ENCODE data around the gene IGSF8.
A peak's percentile ranks its signal among the peaks of the same experiment; 100 is the strongest.

Gene IGSF8, protein sequence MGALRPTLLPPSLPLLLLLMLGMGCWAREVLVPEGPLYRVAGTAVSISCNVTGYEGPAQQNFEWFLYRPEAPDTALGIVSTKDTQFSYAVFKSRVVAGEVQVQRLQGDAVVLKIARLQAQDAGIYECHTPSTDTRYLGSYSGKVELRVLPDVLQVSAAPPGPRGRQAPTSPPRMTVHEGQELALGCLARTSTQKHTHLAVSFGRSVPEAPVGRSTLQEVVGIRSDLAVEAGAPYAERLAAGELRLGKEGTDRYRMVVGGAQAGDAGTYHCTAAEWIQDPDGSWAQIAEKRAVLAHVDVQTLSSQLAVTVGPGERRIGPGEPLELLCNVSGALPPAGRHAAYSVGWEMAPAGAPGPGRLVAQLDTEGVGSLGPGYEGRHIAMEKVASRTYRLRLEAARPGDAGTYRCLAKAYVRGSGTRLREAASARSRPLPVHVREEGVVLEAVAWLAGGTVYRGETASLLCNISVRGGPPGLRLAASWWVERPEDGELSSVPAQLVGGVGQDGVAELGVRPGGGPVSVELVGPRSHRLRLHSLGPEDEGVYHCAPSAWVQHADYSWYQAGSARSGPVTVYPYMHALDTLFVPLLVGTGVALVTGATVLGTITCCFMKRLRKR

DNA sequence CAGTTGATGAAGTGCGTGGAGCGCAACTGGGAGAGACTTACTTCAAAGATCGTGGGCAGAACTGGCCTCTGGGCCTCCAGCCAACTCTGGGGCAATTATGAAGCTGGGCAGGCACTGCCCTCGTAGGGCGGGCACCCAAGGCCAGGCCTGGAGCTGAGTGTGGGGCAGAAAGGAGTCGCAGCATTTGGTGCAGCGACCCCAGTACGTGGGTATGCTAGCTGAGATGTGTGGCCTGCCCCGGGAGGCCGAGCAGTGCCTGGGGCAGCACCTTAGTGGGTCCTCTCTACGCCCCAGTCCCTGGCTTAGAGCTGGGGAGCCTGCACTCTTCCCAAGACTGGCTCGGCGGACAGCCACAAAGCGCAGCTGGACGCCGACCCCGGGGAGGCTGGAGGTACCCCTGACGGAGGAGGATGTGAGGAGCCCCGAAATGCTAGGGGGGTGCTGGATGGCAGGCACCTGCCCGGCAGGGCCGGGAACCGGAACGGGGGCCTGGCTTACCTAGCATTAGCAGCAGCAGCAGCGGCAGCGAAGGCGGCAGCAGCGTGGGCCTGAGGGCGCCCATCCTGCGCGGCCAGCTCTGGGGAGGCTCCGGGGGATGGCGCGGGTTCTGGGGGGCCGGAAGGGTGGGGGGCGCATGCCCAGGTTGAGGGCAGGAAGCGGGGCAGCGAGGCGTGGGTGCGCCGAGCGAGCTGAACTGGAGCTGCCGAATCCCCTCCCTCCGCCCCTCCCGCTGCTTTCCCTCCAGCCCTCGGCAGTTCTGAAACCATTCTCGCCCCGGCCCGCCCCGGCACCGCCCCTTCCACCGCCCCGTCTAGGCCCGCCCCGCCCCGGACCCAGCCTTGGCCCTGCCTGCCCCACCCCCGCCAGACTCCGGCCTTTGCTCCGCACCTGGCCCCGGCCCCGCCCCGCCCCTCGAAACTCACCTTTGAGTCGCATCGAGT, at the start of gene IGSF8:
IGSF8 (minus strand) TSS at position 709 of the 941 bp plus-strand sequence; CDS start at position 562, 147 bp downstream.
- peak; percentile 86 to 98 for DNase-seq

DNA sequence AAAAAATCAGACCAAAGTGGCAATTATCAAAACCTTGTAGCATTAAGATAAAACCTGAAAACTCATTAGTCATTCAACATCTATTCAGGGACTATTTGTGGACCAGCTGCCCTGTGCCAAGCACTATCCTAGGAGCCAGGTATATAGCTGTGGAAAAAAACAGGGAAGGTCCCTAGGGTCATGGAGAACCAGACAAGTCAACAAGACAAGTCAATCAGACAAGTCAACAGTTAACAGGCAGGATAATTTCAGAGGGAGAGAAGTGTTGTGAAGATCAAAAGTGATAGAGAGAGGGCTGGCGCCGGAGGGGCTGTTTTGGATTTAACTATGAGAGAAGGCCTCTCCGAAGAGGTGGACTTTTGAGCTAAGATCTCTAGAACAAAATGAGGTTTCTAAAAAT, 49.7 kb upstream of the IGSF8 start:
- no peak for DNase-seq

DNA sequence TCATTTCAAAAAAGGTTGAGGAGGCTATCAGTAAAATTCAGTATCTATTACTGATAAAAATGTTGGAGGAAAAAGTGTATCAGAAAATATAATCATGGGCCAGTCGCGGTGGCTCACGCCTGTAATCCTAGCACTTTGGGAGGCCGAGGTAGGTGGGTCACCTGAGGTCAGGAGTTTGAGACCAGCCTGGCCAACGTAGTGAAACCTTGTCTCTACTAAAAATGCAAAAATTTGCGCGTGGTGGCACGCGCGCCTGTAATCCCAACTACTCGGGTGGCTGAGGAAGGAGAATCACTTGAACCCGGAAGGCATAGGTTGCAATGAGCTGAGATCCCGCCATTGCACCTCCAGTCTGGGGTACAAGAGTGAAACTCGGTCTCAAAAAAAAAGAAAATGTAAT, 47.7 kb upstream of the IGSF8 start:
- DNase-seq = no peak

DNA sequence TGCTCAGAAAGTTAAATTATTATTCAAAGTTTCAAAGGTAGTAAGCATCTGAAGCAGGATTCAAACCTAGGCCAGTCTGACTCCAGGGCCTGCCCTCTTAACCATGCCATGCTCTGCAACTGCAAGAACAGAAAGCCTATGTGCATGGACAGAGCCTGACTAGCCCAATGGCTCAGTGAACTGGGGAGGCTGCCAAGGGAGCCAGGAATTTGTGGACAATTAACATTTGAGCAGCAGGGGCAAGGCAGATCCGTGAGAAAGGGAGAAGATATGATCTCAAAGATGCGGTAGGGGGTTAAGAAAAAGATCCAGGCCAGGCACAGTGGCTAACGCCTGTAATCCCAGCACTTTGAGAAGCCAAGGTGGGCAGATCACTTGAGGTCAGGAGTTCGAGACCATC, 46.5 kb upstream of the IGSF8 start:
- no peak for DNase-seq

DNA sequence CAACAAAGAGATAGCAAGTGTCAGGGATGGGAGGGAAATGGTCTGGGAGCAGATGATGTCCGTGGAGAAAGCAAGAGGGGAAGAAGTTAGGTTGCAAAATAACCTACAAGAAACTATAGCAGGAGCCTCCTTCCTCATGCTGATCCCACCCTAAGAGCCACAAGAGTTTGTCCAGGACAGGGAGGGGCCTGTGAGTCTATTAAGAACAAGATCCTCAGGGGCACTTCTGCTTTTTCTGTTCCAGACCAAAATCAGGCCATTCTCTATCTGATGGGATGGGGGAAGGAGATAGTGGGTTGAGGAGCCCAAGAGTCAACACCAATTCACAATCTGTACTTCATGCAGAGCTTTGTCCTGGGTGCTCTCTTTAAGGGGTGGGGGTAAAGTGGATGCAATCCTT, 45.3 kb upstream of the IGSF8 start:
- DNase-seq = no peak

DNA sequence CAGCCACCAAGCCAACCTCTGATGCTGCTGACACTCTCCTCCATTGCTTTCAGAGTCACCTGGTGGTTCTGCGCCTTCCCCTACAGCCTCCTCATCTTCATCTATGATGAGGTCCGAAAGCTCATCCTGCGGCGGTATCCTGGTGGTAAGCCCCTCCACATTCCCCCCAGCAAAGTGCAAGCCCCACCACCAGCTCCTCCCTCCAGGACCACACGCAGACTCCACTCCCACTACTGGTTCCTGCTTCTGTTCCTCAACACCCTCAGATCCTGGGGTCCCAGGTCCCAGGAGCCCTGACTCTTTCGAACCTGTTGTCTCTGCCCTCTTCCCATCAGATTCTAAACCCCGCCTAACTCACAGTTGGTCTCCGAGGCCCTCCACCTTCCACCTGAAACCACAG, 41.4 kb upstream of the IGSF8 start:
- no peak for DNase-seq

DNA sequence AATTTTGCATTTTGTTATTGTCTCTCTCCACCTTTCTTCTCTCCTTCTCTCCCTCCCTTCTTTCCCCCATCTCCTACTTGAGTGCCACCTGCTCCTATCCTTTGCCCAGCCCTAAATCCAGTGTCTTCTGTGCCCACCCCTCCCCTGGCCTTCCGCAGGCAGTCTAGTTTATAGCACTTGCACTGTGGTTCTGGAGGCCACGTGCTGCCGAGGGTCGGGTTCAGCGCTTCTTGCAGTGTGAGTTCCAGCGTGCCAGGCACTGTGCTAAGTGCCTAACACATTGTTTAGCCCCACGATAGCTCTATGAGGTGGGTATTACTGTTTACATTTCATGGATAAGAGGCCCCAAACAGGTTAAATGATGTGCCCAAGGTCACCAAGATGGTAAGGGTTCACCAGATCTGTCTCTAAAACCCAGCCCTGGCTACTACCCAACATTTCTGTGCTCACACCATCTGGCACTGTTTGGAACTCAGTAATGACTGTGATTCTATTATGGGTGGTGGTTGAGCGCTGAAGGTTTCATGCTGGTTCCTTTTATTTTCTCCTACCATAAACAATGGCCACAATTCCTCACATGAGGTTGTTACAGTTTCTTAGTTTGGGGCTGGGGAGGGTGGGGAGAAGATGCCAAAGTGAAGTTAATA, 38.9 kb upstream of the IGSF8 start:
- DNase-seq = no peak

DNA sequence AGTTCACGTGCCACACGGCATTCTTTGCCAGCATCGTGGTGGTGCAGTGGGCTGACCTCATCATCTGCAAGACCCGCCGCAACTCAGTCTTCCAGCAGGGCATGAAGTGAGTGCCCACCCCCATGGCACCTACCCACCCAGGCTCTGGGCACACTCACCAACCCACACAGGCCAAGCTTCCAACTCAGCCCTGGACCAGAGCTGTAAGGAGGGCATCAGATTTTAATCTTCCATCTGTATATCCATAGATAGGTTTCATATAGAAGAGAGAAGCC, 38.4 kb upstream of the IGSF8 start:
- DNase-seq = no peak

DNA sequence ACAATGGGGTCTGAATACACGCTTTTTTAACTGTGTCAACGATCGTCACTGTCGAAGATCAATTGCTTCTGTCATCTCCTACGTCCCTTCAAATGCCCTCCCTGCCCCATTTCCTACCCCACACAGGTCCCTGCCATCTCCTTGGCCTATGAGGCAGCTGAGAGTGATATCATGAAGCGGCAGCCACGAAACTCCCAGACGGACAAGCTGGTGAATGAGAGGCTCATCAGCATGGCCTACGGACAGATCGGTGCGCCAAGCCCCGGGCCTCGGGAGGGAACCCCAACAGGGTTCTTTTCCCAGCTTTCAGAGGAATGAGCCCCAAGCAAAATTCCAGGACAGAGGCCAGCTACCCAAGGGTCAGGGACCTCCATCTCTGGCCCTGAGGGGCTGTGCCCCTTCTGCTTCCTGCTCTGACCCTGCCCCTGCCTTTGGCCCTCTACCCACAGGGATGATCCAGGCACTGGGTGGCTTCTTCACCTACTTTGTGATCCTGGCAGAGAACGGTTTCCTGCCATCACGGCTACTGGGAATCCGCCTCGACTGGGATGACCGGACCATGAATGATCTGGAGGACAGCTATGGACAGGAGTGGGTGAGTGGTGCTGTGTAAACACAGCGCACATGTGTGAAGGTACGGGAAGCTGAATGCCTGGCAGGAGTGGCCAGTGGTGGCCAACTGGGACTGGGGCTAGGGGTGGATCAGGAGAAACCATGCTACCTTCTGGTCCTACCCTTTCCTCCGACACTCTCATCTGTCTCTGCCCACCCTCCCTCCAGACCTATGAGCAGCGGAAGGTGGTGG, 37.9 kb upstream of the IGSF8 start:
- no peak for DNase-seq

DNA sequence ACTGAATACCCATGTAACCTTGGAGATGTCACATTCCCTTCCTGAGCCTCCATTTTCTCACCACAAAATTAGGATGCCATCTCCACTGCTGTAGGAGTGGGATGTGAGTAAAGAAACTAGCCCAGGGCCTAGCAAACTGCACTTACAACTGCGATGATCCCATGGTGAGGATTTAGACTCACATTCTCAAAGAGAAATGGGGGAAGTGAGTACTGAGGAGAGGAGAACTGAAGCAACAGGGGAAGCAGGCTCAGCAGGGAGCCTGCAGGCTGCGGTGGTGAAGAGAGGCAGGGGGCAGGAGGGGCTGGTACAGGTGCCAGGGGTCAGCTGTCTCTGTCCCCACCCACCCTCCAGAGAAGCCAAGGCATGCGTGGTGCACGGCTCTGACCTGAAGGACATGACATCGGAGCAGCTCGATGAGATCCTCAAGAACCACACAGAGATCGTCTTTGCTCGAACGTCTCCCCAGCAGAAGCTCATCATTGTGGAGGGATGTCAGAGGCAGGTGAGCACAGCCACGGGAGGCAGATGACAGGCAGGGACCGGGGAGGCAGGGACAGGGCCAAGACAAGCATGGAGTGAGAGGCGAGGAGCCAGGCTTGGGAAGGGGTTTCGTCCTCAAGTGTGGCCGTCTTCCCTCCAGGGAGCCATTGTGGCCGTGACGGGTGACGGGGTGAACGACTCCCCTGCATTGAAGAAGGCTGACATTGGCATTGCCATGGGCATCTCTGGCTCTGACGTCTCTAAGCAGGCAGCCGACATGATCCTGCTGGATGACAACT, 36.6 kb upstream of the IGSF8 start:
- no peak for DNase-seq

DNA sequence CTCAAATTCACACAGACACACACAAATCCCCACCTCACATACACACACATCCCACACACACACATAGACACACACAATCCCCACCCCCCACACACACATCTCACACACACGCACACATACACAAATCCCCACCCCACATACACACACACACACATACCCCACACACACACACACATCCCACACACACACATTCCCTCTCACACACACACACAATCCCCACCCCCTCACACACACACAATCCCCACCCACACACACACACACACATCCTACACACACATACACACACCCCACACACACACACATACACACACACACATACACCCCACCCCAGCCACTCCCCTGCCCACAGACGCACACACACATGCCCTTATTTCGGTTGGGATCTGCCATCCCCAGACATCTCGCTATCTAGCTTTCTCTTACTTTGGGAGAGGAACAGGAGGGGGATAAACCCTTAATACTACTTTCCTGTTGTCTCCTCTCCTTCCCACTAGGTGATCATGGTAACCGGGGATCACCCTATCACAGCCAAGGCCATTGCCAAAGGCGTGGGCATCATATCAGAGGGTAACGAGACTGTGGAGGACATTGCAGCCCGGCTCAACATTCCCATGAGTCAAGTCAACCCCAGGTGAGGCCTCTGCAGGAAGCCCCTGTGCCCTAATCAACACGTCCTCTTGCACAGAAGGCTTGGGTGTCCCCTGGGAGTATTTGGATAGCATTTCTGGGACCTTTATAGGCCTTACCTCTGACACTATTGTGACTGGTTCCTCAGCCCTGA, 35.8 kb upstream of the IGSF8 start:
- no peak for DNase-seq

DNA sequence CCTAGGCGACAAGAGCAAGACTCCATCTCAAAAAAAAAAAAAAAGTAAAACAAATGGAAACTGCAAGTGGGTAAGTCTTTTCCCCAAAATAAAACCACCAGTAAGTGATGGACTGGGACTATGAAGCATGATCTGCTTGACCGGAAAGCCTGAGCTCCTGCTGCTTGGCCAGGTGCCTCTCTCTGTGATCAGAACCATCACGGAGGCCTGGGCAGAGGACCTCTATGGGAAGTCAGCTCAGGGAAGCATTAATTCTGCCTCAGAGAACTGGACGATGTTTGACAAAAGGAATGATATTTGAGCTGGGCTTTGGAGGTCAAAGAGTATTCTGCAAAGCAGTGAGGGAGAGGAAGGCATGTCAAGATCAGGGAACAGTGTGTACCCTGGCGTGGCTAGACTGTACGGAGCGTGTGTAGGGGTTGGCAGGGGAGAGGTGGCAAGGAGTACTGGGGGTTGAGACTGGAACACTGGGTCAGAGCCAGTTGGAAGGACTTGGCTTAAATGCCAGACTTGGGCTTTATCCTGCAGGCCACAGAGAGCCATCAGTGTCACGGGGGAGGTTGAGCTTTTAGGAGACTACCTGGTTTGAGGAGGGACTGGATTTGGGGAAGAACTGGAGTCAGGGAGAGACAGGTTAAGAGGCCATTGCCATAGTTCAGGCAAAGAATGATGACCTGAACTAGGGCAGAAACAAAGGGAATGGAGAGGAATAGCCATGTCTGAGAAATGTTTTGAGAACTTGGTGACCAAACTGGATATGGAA, 33.6 kb upstream of the IGSF8 start:
- no peak for DNase-seq

DNA sequence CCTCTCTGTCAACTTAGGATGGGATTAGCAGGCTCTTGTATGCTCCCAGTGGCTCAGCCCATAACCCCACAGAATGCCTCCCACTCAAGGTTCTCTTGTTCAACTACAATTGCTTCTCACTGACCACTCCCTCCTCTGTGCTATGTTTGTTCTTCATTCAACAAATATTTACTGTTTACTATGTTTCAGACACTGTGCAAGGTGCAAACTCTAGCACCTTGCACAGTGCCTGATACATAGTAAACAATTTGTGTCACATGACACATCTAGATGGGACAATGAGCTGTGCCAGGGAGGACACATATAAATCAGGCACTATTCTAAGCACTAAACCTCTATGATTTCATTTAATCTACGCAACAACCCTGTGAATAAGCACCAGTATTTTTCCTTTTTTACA, 32.5 kb upstream of the IGSF8 start:
- no peak for DNase-seq

DNA sequence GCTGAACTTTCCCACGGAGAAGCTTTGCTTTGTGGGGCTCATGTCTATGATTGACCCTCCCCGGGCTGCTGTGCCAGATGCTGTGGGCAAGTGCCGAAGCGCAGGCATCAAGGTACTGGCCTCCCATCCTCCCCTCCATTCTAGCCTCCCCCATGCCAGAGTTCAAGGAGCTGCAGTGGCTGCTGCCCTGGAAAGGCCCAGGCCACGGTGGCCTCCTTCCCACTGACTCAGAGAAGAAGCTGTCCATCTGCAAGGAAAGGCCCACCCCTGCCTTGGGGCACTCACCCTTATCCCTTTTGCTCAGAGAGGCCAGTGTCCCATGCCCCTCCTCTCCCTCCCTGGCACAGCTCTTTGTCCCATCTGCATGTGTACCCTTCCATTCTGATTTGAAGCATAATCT, 32.1 kb upstream of the IGSF8 start:
- no peak for DNase-seq

DNA sequence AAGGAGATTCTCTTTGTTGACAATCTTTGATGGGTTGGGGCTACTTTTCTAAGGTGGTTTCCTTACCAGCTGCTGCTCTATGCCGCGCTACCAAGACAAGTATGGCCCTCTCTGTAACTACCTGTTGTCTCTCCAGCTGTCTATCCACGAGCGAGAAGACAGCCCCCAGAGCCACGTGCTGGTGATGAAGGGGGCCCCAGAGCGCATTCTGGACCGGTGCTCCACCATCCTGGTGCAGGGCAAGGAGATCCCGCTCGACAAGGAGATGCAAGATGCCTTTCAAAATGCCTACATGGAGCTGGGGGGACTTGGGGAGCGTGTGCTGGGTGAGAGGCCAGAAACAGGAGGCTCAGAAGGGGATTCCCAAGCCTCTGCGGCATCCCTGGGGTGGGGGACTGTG, 31.5 kb upstream of the IGSF8 start:
- no peak for DNase-seq

DNA sequence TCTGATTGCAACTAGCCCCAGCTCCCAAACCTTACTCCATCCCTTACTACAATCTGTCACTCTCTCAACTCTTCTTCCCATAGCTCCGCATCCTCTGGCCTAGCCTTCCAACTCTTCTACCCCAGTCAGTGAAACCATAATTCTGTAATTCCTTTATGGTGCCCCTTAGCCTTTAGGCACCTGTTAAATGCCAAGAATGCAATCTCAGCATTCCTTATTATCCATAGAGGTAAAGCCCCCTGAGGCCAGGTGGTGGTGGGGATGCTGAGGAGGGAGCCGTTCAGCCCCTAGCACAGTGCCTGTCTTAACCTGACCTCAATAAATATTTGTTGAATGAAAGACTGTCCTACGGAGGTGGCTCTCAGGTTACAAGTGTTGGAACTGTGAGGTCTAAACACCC, 31.1 kb upstream of the IGSF8 start:
- no peak for DNase-seq

DNA sequence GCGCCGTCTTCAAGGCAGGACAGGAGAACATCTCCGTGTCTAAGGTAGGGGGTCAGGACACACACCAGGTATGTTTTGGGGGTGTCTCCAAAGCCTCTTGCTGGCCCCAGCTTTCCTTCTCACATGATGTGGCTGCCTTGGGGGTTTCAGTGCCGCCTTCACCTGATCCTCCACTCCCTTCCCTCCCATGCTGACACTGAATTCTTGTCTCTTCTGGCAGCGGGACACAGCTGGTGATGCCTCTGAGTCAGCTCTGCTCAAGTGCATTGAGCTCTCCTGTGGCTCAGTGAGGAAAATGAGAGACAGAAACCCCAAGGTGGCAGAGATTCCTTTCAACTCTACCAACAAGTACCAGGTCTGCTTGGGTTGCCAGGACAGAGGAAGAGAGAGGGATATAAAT, 30.6 kb upstream of the IGSF8 start:
- no peak for DNase-seq

DNA sequence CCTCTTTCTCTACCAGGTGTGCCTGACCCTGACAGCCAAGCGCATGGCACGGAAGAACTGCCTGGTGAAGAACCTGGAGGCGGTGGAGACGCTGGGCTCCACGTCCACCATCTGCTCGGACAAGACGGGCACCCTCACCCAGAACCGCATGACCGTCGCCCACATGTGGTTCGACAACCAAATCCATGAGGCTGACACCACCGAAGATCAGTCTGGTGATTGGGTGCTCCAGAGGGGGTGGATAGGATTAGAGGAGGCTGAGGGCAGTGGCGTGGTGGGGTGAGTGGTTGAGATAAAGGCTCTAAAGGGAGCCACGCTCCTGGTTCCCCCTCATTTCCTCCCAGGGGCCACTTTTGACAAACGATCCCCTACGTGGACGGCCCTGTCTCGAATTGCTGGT, 30.2 kb upstream of the IGSF8 start:
- no peak for DNase-seq

DNA sequence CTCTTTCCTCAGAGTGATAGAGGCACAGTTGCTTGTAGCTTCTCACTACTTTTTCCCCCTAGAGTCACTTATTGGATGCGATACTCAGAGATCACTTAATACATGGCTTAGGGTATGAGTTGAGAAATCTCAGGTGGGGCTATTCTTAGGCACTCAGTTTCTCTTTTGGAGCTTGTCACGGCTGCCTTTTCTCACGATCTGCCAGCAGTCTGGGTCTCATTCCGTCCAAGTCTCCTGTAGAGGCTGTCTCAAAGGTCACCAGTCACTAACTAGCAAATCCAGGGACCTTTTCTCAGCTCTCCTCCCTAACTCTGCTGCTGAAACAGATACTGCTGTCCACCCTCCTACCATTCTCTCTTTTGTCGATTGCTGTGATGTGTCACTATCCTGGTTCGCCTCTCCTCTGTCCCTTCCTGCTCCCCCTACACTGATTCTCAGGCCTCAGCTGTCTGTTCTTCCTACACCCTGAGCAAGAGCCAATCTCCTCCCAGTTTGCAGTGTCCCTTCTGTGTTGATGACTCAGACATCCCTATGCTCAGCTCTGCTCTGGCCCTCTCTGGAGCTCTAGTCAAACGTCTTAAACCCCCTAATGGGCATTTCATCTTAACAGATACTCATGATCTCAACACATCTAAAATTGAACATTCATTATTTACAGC, 29.6 kb upstream of the IGSF8 start:
- DNase-seq = no peak

All from hippocampal formation (tissue), 2 donors.